ENCODE results near the gene MLLT3. TPM values are rescaled to one million over a fixed set of nuclear protein-coding genes. Genes with fewer than 3 reads are reported as not detected.

Gene MLLT3
- 10.0 and 11.1 TPM in 2 replicates for total RNA-seq
- polyA plus RNA-seq, result 5.7 and 6.1 TPM in 2 replicates
- polyA plus RNA-seq (2011; cell fraction: cytosol; rRNA removed), result 8.0 and 9.7 TPM in 2 replicates
- 6.0 and 6.7 TPM in 2 replicates for polyA plus RNA-seq (2011; cell fraction: nucleus; rRNA removed)
- polyA plus RNA-seq (2012), result 6.8 and 10.5 TPM in 2 replicates
- 10.4 and 13.6 TPM in 2 replicates for polyA minus RNA-seq
- polyA minus RNA-seq (2011; cell fraction: cytosol; rRNA and poly(A)+ RNA removed), result 19.8 TPM
- polyA minus RNA-seq (2011; cell fraction: nucleus; rRNA and poly(A)+ RNA removed), result 10.7 and 12.3 TPM in 2 replicates
- Bru-seq, nascent RNA, result percentile 63 among the genes with signal in this experiment
- percentile 47 among the genes with signal in this experiment for BruChase-seq, experiment 1, labeled RNA remaining after a 6-hour chase
- BruChase-seq, experiment 2, labeled RNA remaining after a 2-hour chase, result percentile 52 among the genes with signal in this experiment
- long read RNA-seq, full-length matches to known transcripts, result 9 of 14 reads
- long read RNA-seq, partial matches to known transcripts, result 3 of 14 reads
- long read RNA-seq, other reads (novel, unspliced or antisense), result 2 of 14 reads

- dilution Hi-C loops (cut with MboI; ENCODE audit: extremely low pct_ligation_motif_present, low sequenced_read_pairs), result no loop called here
- peak within 1 kb of the TSS; percentile 33 for H3K27ac ChIP-seq (ENCODE audit: insufficient read depth, low read depth, low read length)
- BruUV-seq (replicated peaks), result no TSS peak
- no peaks in the 10 kb centered on the region for H3K79me2 ChIP-seq (ENCODE audit: control insufficient read depth, insufficient read depth, low read length)
- H3K4me1 ChIP-seq (ENCODE audit: control insufficient read depth, extremely low read depth, insufficient read depth, low read length), result peaks cover 30% of the 10 kb centered on the region
- no peaks in the 10 kb centered on the region for H3K9me3 ChIP-seq (replicated peaks; ENCODE audit: control insufficient read depth, insufficient read depth, low read length)
- peak within 1 kb of the TSS; percentile 95 for H3K4me2 ChIP-seq (ENCODE audit: insufficient read depth, low read length)
- H3K9ac ChIP-seq (replicated peaks; ENCODE audit: extremely low read depth, insufficient read depth, low read length), result peak within 1 kb of the TSS; percentile 43
- peak within 1 kb of the TSS; percentile 43 to 81 (median 66) for H3K4me3 ChIP-seq (replicated peaks in 1 of 3; ENCODE audit: insufficient read depth in 1 of 3, low read depth in 1 of 3, low read length in 3 of 3)
- TF ChIP-seq POLR2AphosphoS5 (IDR thresholded peaks at IDR 0.05; ENCODE audit: insufficient read depth, low read depth, low read length) (no peak), GATA2 (IDR thresholded peaks at IDR 0.05; ENCODE audit: insufficient read depth, insufficient read length, low read depth, low read length) (no peak), JUN (IDR thresholded peaks at IDR 0.05; ENCODE audit: borderline replicate concordance, insufficient read depth, insufficient read length, low read depth) (no peak), CTCF (IDR thresholded peaks at IDR 0.05; ENCODE audit: extremely low read depth in 1 of 2, insufficient read depth in 1 of 2, low read depth in 1 of 2, low read length in 2 of 2) (peak in 1 of 2 donors; percentile 9)
- H3K27me3 ChIP-seq (ENCODE audit: control insufficient read depth in 2 of 2, insufficient read depth in 2 of 2, low read length in 2 of 2), result no peaks in the 10 kb centered on the region
- no peaks in the 10 kb centered on the region for H4K20me1 ChIP-seq (replicated peaks; ENCODE audit: control insufficient read depth, extremely low read depth, insufficient read depth, low read length)
- intact Hi-C loops (cut with micrococcal nuclease), result loop anchor here (1.0 kb wide), 2 partner anchors 62 to 266 kb away; partner anchors contain the start of gene FOCAD
- H3K9me1 ChIP-seq (replicated peaks; ENCODE audit: control insufficient read depth, extremely low read depth, insufficient read depth, low read length), result no peaks in the 10 kb centered on the region
- DNase-seq (ENCODE audit: low read depth, low spot score), result peak; percentile 96
- ChIA-PET POLR2A (interaction anchor here (0.7 to 2.0 kb wide), 8 partner anchors 40 to 1994 kb away, joined by 3 to 7 read pairs (median 3); partner anchors contain the start of gene FOCAD), CTCF (interaction anchor here (0.5 to 6.1 kb wide), 21 partner anchors 10 to 696 kb away, joined by 3 to 153 read pairs (median 4); partner anchors contain the start of gene FOCAD)
- H3K36me3 ChIP-seq (ENCODE audit: control insufficient read depth in 2 of 2, extremely low read depth in 1 of 2, insufficient read depth in 2 of 2, low read length in 2 of 2), result no peaks in the 10 kb centered on the region
- FAIRE-seq, result peak; percentile 93
- peak within 1 kb of the TSS; percentile 93 for H2AFZ ChIP-seq (ENCODE audit: low read depth, low read length)
These were observed at the start of gene MLLT3 for GRCh38 chr9:20622330-20623020. MLLT3 (minus strand) TSS chr9:20622499.

Data from endothelial cell of umbilical vein (primary cell).